HL-60/S4 (cell line): ENCODE measurements around the gene GSTM2.

Source experiments
- in situ Hi-C: fragments of 300-500 bp; cut with MboI; formaldehyde crosslinking; loops from 2 replicates; pipeline ENCODE4 v1.14.3; 2022; ENCODE audit warnings: low sequenced_read_pairs

GSTM2 gene

GRCh38 chr1:109628540-109629321, 39.1 kb upstream of the GSTM2 start:
- in situ Hi-C loops, result no loop called here

GRCh38 chr1:109629372-109630030, 38.4 kb upstream of the GSTM2 start:
- in situ Hi-C loops, result no loop called here

GRCh38 chr1:109630081-109630897, 37.6 kb upstream of the GSTM2 start:
- in situ Hi-C loops, result no loop called here

- in situ Hi-C loops, result no loop called here
These were observed 36.9 kb upstream of the GSTM2 start for GRCh38 chr1:109630898-109631512.

- in situ Hi-C loops, result no loop called here
These were observed 36.0 kb upstream of the GSTM2 start for GRCh38 chr1:109631513-109632505.

- in situ Hi-C loops, result no loop called here
These were observed 35.0 kb upstream of the GSTM2 start for GRCh38 chr1:109632671-109633346.

- in situ Hi-C loops, result no loop called here
These were observed 33.6 kb upstream of the GSTM2 start for GRCh38 chr1:109634292-109634691.

- in situ Hi-C loops, result no loop called here
These were observed 32.8 kb upstream of the GSTM2 start for GRCh38 chr1:109634771-109635750.

GRCh38 chr1:109635862-109636200, 32.0 kb upstream of the GSTM2 start:
- in situ Hi-C loops, result no loop called here

GRCh38 chr1:109636201-109636952, 31.5 kb upstream of the GSTM2 start:
- in situ Hi-C loops, result no loop called here

GRCh38 chr1:109637446-109637845, 30.4 kb upstream of the GSTM2 start:
- in situ Hi-C loops, result no loop called here

- in situ Hi-C loops, result no loop called here
These were observed 28.6 kb upstream of the GSTM2 start for GRCh38 chr1:109639063-109639840.

- in situ Hi-C loops, result loop anchor here (5.0 kb wide), 1 partner anchor 132 kb away; no protein-coding TSS in a partner anchor
These were observed 28.0 kb upstream of the GSTM2 start for GRCh38 chr1:109639841-109640184.

- in situ Hi-C loops, result loop anchor here (5.0 kb wide), 1 partner anchor 132 kb away; no protein-coding TSS in a partner anchor
These were observed 27.5 kb upstream of the GSTM2 start for GRCh38 chr1:109640285-109640865.

GRCh38 chr1:109641078-109641740, 26.6 kb upstream of the GSTM2 start:
- in situ Hi-C loops, result loop anchor here (5.0 kb wide), 1 partner anchor 131 kb away; no protein-coding TSS in a partner anchor

- in situ Hi-C loops, result loop anchor here (5.0 kb wide), 1 partner anchor 130 kb away; no protein-coding TSS in a partner anchor
These were observed 26.0 kb upstream of the GSTM2 start for GRCh38 chr1:109641861-109642260.
